HG02763 (cell line): Measurements from ENCODE around the gene CEP57.

Experiments used
- ATAC-seq: cut with Tn5 transposase; IDR thresholded peaks from one replicate; pipeline ENCODE4 v1.9.1; 2021; ENCODE audit warnings: mild to moderate bottlenecking, moderate library complexity; ENCODE audit not compliant: unreplicated experiment

Gene CEP57

DNA sequence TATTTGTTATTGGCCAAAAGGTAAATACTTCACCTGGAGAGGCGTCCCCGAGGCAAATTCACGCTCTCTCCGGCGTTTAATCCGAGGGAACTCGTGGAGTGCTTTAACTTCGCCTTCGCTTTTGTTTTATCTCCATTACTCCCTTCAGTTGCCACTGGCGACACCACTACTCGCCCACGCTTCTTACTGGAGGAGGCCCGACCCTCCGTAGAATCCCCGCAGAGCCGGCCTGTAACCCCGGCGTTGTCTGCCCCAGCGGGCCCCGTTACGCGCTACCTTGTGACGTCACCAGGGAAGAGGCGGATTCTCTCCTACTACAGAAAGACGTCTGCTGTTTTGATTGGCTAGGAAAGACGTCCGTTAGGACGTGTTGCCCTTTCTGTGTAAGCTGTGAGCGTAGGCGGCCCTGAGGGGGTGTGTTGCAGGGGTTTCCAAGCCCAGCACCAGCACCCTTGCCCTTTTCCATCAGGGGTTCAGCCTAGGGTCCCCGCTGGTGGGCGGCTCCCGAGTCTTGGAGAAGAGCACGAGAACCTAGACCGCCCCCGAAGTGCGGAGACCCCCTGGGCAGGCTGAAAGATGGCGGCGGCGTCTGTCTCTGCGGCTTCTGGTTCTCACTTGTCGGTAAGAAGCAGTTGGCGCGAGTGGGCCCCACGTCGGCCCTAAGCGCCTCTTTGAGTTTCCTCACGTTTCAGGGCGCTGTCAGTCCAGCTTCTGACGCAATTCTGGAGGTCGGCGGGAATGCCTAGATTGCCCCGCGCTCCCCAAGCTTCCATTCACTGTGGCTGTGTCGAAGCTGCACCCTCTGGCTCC lies at the start of gene CEP57:
CEP57 (plus strand) TSS at position 376 of the 810 bp plus-strand sequence; CDS start at position 577, 201 bp downstream.
- peak; percentile 65 for ATAC-seq

- no peak for ATAC-seq
Observed at GRCh38 chr11:95750101-95750500, 40.2 kb upstream of the CEP57 start.

DNA sequence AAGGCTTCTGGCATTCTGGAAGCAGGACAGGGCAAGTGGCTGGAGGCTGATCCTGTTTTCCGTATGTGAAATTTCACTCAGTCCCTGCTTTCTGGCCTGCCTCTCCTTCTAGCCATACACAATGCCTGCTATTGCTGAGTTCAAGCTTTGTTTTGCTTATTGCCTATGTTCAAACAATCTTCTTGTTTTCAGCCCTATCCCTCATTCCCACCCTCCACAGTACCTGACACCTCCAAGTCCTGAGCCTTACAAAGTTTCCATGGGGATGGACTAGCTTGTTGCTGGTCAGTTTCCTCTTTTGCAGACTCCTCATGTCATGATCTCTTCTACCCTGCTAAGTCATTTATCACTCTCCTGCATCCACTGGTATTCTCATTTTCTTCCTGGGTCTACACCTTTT lies 38.8 kb upstream of the CEP57 start:
- no peak for ATAC-seq

GRCh38 chr11:95760941-95761340 lies 29.4 kb upstream of the CEP57 start:
- ATAC-seq = no peak

GRCh38 chr11:95762534-95762933 lies 27.8 kb upstream of the CEP57 start:
- no peak for ATAC-seq

GRCh38 chr11:95764267-95764898 lies 25.9 kb upstream of the CEP57 start:
- ATAC-seq = no peak

- ATAC-seq = no peak
Observed at GRCh38 chr11:95766701-95767100, 23.6 kb upstream of the CEP57 start.

DNA sequence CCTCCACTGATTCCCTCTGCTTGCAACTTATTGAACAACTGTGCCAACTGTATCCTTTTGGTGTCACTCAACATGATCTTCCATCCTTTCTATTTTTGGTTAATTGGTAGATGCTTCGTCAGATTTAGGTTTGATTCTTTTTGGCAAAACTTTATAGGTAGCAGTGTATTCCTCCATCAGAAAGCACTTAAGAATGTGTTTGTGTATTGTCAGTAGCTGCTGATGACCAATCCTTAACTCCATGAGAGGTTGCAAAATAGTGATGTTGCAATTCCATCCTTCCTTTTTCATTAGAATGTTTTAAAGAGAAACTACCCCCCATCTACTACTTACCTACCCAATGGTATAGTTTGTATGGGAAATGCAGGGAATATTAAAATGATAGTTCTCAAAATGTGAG lies 22.8 kb upstream of the CEP57 start:
- ATAC-seq = no peak

- no peak for ATAC-seq
Observed at GRCh38 chr11:95768521-95768920, 21.8 kb upstream of the CEP57 start.

GRCh38 chr11:95776859-95777258 lies 13.4 kb upstream of the CEP57 start:
- ATAC-seq = no peak

DNA sequence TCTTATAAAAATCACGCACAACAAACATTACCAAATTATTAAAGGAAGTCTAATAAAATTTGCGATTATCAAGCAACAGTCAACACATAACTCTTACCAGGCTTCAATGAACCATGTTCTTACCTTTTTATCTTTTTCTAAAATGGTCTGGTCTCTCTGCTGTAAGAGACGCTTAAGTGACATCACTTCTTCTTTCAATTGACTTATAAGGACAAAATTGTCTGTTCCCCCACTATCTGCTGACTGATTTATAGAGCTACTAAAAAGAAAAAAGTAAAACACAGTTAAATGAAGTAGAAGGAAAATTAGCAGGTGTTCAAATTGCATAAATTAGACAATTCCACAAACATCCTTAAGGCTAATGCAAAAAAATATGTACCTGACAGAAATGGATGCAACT lies 11.6 kb upstream of the CEP57 start:
- no peak for ATAC-seq

DNA sequence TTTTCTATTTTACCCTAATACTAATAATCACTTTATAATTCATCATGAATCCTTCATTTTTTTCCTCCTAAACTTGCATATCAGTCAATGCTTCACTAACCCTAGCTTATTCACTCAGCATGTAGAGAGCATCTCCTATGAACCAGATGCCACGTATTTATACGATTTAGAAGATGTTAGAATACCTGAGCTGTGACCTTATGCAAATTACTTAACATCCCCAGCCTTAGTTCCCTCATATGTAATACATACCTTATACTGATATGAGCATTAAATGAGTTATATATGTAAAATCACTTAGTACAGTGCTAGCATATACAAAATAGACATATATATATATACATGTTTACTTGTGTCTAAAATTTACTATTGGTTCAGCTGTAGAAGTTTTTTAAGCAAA lies 9.8 kb upstream of the CEP57 start:
- no peak for ATAC-seq

- no peak for ATAC-seq
Observed at GRCh38 chr11:95788921-95789505, 1.3 kb upstream of the CEP57 start.

DNA sequence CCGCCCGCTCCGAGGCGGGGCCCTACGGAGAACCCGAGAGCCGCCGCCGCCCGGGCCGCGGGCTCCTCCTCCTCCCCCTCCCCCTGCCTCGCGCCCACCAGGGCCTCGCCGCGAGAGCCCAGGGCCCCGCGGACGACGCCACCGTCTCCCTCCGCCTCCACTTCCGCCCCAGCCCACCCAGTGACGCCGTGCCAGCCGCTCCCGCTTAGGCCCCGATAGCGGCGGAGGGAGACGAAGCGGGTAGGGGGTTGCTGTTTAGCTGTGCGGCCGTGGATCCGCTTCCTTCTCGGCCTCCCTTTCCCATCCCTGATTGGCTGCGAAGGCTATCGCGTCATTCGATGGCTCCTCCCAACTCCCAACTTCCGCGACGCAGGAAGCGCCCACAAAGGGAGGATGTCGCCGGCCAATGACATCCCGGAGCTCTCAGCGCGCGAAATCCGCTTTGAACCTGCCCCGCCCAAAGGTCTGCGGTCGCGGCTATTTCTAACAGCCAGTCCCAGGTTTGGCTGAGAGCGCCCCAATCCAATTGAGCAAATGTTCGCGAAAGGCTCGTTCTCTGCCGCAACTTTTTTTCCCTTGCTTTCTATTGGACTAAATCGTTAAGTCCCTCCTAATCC lies 684 bp upstream of the CEP57 start, which contains the start of gene FAM76B:
FAM76B (minus strand) TSS at position 277 of the 617 bp plus-strand sequence. CDS start 304 bp downstream, outside the sequence.
- ATAC-seq = peak; percentile 75

GRCh38 chr11:95790933-95791708 lies 823 bp downstream of the CEP57 start:
- ATAC-seq = no peak

- no peak for ATAC-seq
Observed at GRCh38 chr11:95791709-95792033, 1.4 kb downstream of the CEP57 start.

DNA sequence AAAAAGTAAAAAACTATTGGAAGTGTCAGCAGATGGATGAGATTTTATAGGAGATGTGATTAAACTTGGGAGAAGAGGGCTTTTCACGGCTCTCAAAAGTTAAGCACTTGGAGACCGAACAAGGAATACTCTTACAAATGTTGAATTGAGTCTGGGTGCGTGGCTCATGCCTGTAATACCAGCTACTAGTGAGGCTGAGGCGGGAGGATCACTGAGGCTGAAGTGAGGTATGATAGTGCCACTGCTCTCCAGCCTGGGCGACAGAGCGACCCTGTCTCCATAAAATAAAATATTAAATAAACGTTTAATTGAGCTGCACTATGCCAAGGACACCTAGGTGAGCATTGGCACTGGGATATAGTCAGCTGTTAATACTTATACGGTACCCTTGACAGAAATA lies 1.9 kb downstream of the CEP57 start:
- no peak for ATAC-seq

- no peak for ATAC-seq
Observed at GRCh38 chr11:95792700-95793099, 2.4 kb downstream of the CEP57 start.

- ATAC-seq = no peak
Observed at GRCh38 chr11:95793116-95793515, 2.8 kb downstream of the CEP57 start.

DNA sequence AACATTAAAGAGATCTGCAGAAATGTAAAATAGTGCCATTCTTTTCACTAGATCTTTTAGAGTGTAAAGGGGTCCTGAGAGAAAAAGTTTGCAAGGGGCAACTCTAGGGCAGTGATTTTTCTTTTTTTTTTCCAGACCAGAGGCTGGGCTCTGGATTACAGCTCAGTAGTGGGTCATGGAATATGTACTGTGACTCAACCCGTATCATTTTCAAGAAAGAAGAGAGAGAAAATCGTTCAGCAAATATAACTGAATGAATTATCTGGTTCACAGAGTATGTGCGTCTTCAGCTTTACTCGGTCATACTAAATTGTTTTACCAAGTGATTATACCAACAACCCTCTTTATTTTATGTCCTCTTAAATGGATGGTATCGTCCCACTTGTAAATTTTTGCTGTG lies 3.8 kb downstream of the CEP57 start:
- ATAC-seq = no peak
